A673 (cell line): Measurements from ENCODE around the gene METTL1. TPM values are rescaled to one million over a fixed set of nuclear protein-coding genes. Genes with fewer than 3 reads are reported as not detected.

Source experiments
- BruUV-seq: library from RNA; stranded (reverse); fragments of 400-500 nt; replicated peaks from 2 replicates; lab custom pipeline; 2021; lab: Mats Ljungman, UMichigan
- CTCF ChIA-PET: fragments of 300-600 bp; sonication (Branson Sonifier 250); formaldehyde crosslinking; loops from one replicate; lab custom pipeline; 2022; ENCODE audit warnings: antibody characterized with exemption; lab: Charles Lee
- POLR2A ChIA-PET: fragments of 300-600 bp; sonication (Branson Sonifier 250); formaldehyde crosslinking; loops from one replicate; lab custom pipeline; 2022; ENCODE audit warnings: antibody characterized with exemption; ENCODE audit not compliant: low non-redundant PET; lab: Charles Lee
- DNase-seq: peaks from one replicate; pipeline ENCODE4 v3.0.0-alpha.2; 2015; ENCODE audit warnings: low spot score
- H3K27ac ChIP-seq: fragments of 200-600 bp; sonication (generic); 2 replicates; pipeline ENCODE4 v1.5.1; 2016; ENCODE audit warnings: mixed run types, low read depth, mild to moderate bottlenecking, mixed read lengths, antibody characterized with exemption, low read length; ENCODE audit not compliant: poor library complexity, severe bottlenecking
- H3K27me3 ChIP-seq: fragments of 200-600 bp; sonication (generic); replicated peaks from 2 replicates; pipeline ENCODE4 v1.6.1; 2017; ENCODE audit warnings: mixed run types, low read depth, mild to moderate bottlenecking, mixed read lengths, antibody characterized with exemption, low read length; ENCODE audit not compliant: insufficient read depth, poor library complexity
- H3K36me3 ChIP-seq: fragments of 200-600 bp; sonication (generic); 2 replicates; pipeline ENCODE4 v1.6.1; 2016; ENCODE audit warnings: mixed run types, mild to moderate bottlenecking, mixed read lengths, antibody characterized with exemption, low read length; ENCODE audit not compliant: insufficient read depth, poor library complexity, severe bottlenecking
- H3K4me1 ChIP-seq: fragments of 200-600 bp; sonication (generic); 2 replicates; pipeline ENCODE4 v1.6.1; 2017; ENCODE audit warnings: mixed run types, mild to moderate bottlenecking, mixed read lengths, antibody characterized with exemption, low read length; ENCODE audit not compliant: insufficient read depth, poor library complexity, severe bottlenecking
- H3K4me3 ChIP-seq: fragments of 200-600 bp; sonication (generic); 2 replicates; pipeline ENCODE4 v1.5.1; 2016; ENCODE audit warnings: low read depth, mixed run types, mild to moderate bottlenecking, mixed read lengths, low read length; ENCODE audit not compliant: poor library complexity, severe bottlenecking
- H3K9me3 ChIP-seq: fragments of 200-600 bp; sonication (generic); 2 replicates; pipeline ENCODE4 v1.6.1; 2016; ENCODE audit warnings: mixed run types, low read depth, mild to moderate bottlenecking, mixed read lengths, antibody characterized with exemption, low read length; ENCODE audit not compliant: poor library complexity, severe bottlenecking
- CTCF ChIP-seq: fragments of 300-800, 200-600 bp; sonication (generic); conservative IDR thresholded peaks from 2 replicates; pipeline ENCODE4 v1.5.1; 2017; ENCODE audit warnings: low read depth, mild to moderate bottlenecking, antibody characterized with exemption, low read length, moderate library complexity, mixed read lengths
- EZH2 ChIP-seq: fragments of 200-600 bp; sonication (generic); IDR thresholded peaks from 2 replicates; pipeline ENCODE4 v1.6.1; 2017; ENCODE audit warnings: borderline replicate concordance, low read depth, mild to moderate bottlenecking, mixed read lengths, antibody characterized with exemption, low read length; ENCODE audit not compliant: poor library complexity, severe bottlenecking
- intact Hi-C: fragments of 100-400 bp; cut with micrococcal nuclease; formaldehyde crosslinking; loops from one replicate; pipeline ENCODE4 v1.10.0; 2022; ENCODE audit not compliant: unreplicated experiment
- total RNA-seq: library from RNA; stranded (reverse); gene quantifications from 2 replicates; pipeline ENCODE4 v1.2.3, GENCODE V29; 2021

Gene METTL1
- total RNA-seq, 1 experiment from 2014 or later = 55.6 TPM

GRCh38 chr12:57755454-57756372 lies 16.2 kb downstream of the METTL1 start:
- Histone ChIP-seq H3K27me3 (no peaks in the 10 kb centered on the region), H3K4me3 (peak overlapping the region; percentile 60), H3K36me3 (peaks cover 10% of the 10 kb centered on the region), H3K4me1 (peaks cover 31% of the 10 kb centered on the region), H3K27ac (no peak overlapping the region), H3K9me3 (no peaks in the 10 kb centered on the region)
- CTCF ChIA-PET = interaction anchor here (1.1 to 1.9 kb wide), 2 partner anchors 10 to 12 kb away, joined by 3 to 10 read pairs; partner anchors contain the start of gene CYP27B1
- no peak for TF ChIP-seq CTCF
- no peak for TF ChIP-seq EZH2
- intact Hi-C loops = no loop called here
- no TSS peak for BruUV-seq
- DNase-seq = no peak
- POLR2A ChIA-PET = interaction anchor here (0.6 kb wide), 1 partner anchor 52 kb away, joined by 4 read pairs; no protein-coding TSS in a partner anchor

- peaks cover 33% of the 10 kb centered on the region for H3K4me1 ChIP-seq
- no peak for TF ChIP-seq CTCF
- no peak for TF ChIP-seq EZH2
- no peak overlapping the region for H3K27ac ChIP-seq
- H3K9me3 ChIP-seq = no peaks in the 10 kb centered on the region
- H3K36me3 ChIP-seq = peaks cover 16% of the 10 kb centered on the region
- no TSS peak for BruUV-seq
- CTCF ChIA-PET = no interaction called here
- peak overlapping the region; percentile 60 for H3K4me3 ChIP-seq
- intact Hi-C loops = no loop called here
- POLR2A ChIA-PET = no interaction called here
- DNase-seq = no peak
- no peaks in the 10 kb centered on the region for H3K27me3 ChIP-seq
Observed at GRCh38 chr12:57755194-57755453, 16.8 kb downstream of the METTL1 start.

GRCh38 chr12:57754411-57755193 lies 17.3 kb downstream of the METTL1 start, which contains the start of gene MARCHF9:
Gene MARCHF9 (plus strand): TSS chr12:57755103. CDS start chr12:57755529, 426 bp downstream.
- Histone ChIP-seq H3K27ac (no peak within 1 kb of the TSS), H3K36me3 (peaks cover 19% of the 10 kb centered on the region), H3K4me1 (peaks cover 33% of the 10 kb centered on the region), H3K27me3 (no peaks in the 10 kb centered on the region), H3K4me3 (peak within 1 kb of the TSS; percentile 60), H3K9me3 (no peaks in the 10 kb centered on the region)
- ChIA-PET CTCF (no interaction called here), POLR2A (no interaction called here)
- BruUV-seq = no TSS peak
- intact Hi-C loops = no loop called here
- DNase-seq = peak; percentile 75
- TF ChIP-seq CTCF (no peak), EZH2 (no peak)
